Right ventricle myocardium inferior (tissue), 1 donor: ENCODE measurements around the gene MSANTD1. TPM values are rescaled to one million over a fixed set of nuclear protein-coding genes. Genes with fewer than 3 reads are reported as not detected.

Experiments
- ATAC-seq: fragments of 200-7000 bp; cut with Tn5 transposase; one replicate; pipeline ENCODE4 v1.9.1; 2020; ENCODE audit warnings: mild to moderate bottlenecking, moderate library complexity
- DNase-seq: peaks from one replicate; pipeline ENCODE4 v3.0.0; 2021; ENCODE audit errors: missing footprints
- intact Hi-C: fragments of 100-400 bp; cut with DNase I; formaldehyde crosslinking; loops from one replicate; pipeline ENCODE4 v1.11.0; 2022
- total RNA-seq: library from RNA; stranded (reverse); fragmentation: NEBNext Ultra II Directional; extraction: Animal tissue kit (Norgen Biotek cat#: 25700); gene quantifications from one replicate; pipeline ENCODE4 v1.2.1, GENCODE V29; 2021
- donor health status: DM: no; HTN: yes; CAD: no; lungs with severe emphysema.

MSANTD1 gene
- total RNA-seq, 1 donor from 2014 or later: 0.51 TPM

GRCh38 chr4:3303923-3304710 lies 55.2 kb downstream of the MSANTD1 start:
- ATAC-seq (no peak), DNase-seq (no peak)
- intact Hi-C loops: no loop called here

GRCh38 chr4:3304831-3305609 lies 56.1 kb downstream of the MSANTD1 start:
- ATAC-seq: no peak
- intact Hi-C loops: no loop called here
- peak; percentile 67 for DNase-seq

- DNase-seq: peak; percentile 53
- intact Hi-C loops: no loop called here
- no peak for ATAC-seq
Observed at GRCh38 chr4:3305610-3306371, 56.8 kb downstream of the MSANTD1 start.

Other genes with a start within 250 kb of the MSANTD1 start
- gene HTT-AS, start 174.6 kb upstream of the MSANTD1 start, total RNA-seq: not detected
- 24.2 TPM for gene HTT, start 174.5 kb upstream of the MSANTD1 start, total RNA-seq
- gene RGS12, start 43.9 kb downstream of the MSANTD1 start, total RNA-seq: 21.0 TPM
- 1.5 TPM for gene HGFAC, start 192.8 kb downstream of the MSANTD1 start, total RNA-seq
- gene DOK7, start 214.1 kb downstream of the MSANTD1 start, total RNA-seq: 35.5 TPM